Mesendoderm (in vitro differentiated cells): ENCODE results near the gene NUTM2E.
"Not testable (repeated sequence)": the region's sequence is repeated elsewhere in the genome, so short reads cannot be mapped to it uniquely, and the experiment has no call there.

ENCODE experiments used
- DNase-seq: peaks from one replicate; pipeline ENCODE4 v3.0.0; 2013
- H2AK5ac ChIP-seq: 2 replicates; pipeline ENCODE4 v1.6.1; 2013; ENCODE audit warnings: low read length, inconsistent platforms
- H2BK120ac ChIP-seq: 2 replicates; pipeline ENCODE4 v1.6.1; 2013; ENCODE audit warnings: low read depth, mild to moderate bottlenecking, low read length, moderate library complexity, mixed read lengths
- H2BK15ac ChIP-seq: replicated peaks from 2 replicates; pipeline ENCODE4 v1.6.1; 2013; ENCODE audit warnings: low read depth, mild to moderate bottlenecking, moderate library complexity
- H2BK5ac ChIP-seq: 2 replicates; pipeline ENCODE4 v1.6.1; 2013; ENCODE audit warnings: low read length, inconsistent platforms
- H3K18ac ChIP-seq: 2 replicates; pipeline ENCODE4 v1.6.1; 2013; ENCODE audit warnings: mild to moderate bottlenecking, low read length, mixed read lengths
- H3K23ac ChIP-seq: one replicate; pipeline ENCODE4 v1.6.1; 2013; ENCODE audit warnings: low read length
- H3K27ac ChIP-seq: 2 replicates; pipeline ENCODE4 v1.5.1; 2013; ENCODE audit warnings: low read depth, mild to moderate bottlenecking, inconsistent platforms, low read length, moderate library complexity
- H3K27me3 ChIP-seq: 2 replicates; pipeline ENCODE4 v1.6.1; 2013; ENCODE audit warnings: low read length, control low read depth, mild to moderate bottlenecking, inconsistent platforms; ENCODE audit not compliant: insufficient read depth, poor library complexity
- H3K36me3 ChIP-seq: 2 replicates; pipeline ENCODE4 v1.6.1; 2013; ENCODE audit warnings: low read length, inconsistent platforms; ENCODE audit not compliant: control insufficient read depth, insufficient read depth
- H3K4ac ChIP-seq: one replicate; pipeline ENCODE4 v1.6.1; 2013; ENCODE audit warnings: low read depth, mild to moderate bottlenecking, low read length, moderate library complexity
- H3K4me1 ChIP-seq: 2 replicates; pipeline ENCODE4 v1.6.1; 2013; ENCODE audit warnings: low read depth, low read length, inconsistent platforms; ENCODE audit not compliant: control insufficient read depth
- H3K4me2 ChIP-seq: 2 replicates; pipeline ENCODE4 v1.6.1; 2013; ENCODE audit warnings: low read length
- H3K4me3 ChIP-seq: 2 replicates; pipeline ENCODE4 v1.5.1; 2013; ENCODE audit warnings: mild to moderate bottlenecking, low read length
- H3K56ac ChIP-seq: one replicate; pipeline ENCODE4 v1.6.1; 2013; ENCODE audit warnings: low read length
- H3K79me1 ChIP-seq: 2 replicates; pipeline ENCODE4 v1.6.1; 2013; ENCODE audit warnings: low read length, inconsistent platforms
- H3K79me2 ChIP-seq: 2 replicates; pipeline ENCODE4 v1.6.1; 2013; ENCODE audit warnings: mild to moderate bottlenecking, low read length; ENCODE audit not compliant: control insufficient read depth, insufficient read depth
- H3K9ac ChIP-seq: 2 replicates; pipeline ENCODE4 v1.6.1; 2013; ENCODE audit warnings: low read length, inconsistent platforms
- H4K5ac ChIP-seq: one replicate; pipeline ENCODE4 v1.6.1; 2013; ENCODE audit warnings: low read length
- H4K8ac ChIP-seq: one replicate; pipeline ENCODE4 v1.6.1; 2013; ENCODE audit warnings: low read depth, mild to moderate bottlenecking, control low read depth, low read length, moderate library complexity
- WGBS: extraction: QIAGEN DNeasy Blood & Tissue Kit; methylation state at CpG from one replicate; pipeline ENCODE4 v1.1.7; 2013; ENCODE audit warnings: low lambda C conversion rate, missing lambda C conversion rate; ENCODE audit not compliant: insufficient coverage; ENCODE audit errors: extremely low coverage; 5-methylcytosine and 5-hydroxymethylcytosine counted together

Gene NUTM2E

DNA sequence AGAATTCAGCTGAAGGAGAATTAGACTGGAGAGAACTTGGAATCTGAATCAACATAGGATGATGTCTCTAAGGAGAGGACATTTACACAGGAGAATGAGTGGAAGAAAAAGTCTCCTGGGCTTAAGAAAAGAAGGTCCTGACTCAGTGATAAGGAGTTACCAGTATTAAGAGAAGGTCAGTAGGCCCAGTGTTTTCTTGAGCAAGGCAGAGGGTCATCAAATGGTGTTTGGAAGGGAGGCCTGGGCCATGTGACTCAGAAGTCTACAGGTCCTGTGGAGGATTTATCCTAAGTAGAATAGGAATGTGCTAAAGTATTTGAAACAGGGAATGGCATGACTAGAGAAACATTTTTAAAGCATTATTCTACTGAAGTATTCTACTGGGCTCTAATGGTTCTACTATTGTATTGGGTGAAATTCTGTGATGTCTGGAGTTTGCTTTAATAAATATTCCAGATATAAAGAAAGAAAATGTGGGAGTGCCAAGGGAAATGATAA lies 39.0 kb upstream of the NUTM2E start:
- H3K27me3 ChIP-seq, H3K56ac ChIP-seq, H3K23ac ChIP-seq, H2AK5ac ChIP-seq, DNase-seq, H3K9ac ChIP-seq, H3K4me3 ChIP-seq, H4K5ac ChIP-seq, H2BK120ac ChIP-seq, H4K8ac ChIP-seq, H3K27ac ChIP-seq, H3K79me2 ChIP-seq, H3K4ac ChIP-seq, H3K4me2 ChIP-seq, H3K18ac ChIP-seq, H3K79me1 ChIP-seq, H3K4me1 ChIP-seq, H2BK15ac ChIP-seq, H2BK5ac ChIP-seq, H3K36me3 ChIP-seq: not testable (repeated sequence)

DNA sequence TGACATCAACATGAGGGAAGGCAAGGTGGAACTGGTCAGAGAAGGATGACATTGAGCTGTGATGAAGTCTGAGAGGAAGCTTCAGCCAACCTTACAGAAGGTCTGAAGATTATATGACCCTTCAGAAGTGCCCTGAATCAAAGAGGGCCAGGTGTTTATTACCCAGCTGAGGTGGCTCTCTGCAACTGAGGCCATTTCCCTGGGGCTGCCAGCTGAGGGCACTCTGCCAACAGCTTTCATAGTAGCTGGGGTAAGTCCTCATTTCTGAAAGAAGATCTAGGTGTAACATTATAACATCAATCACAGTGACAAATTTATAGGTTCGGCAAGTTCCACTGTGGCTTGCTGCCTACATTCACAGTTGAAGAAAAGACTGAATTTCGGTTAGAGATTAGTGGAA lies 37.2 kb upstream of the NUTM2E start:
- not testable (repeated sequence) for H4K5ac ChIP-seq, H2BK5ac ChIP-seq, H3K79me1 ChIP-seq, H3K18ac ChIP-seq, H2AK5ac ChIP-seq, H3K23ac ChIP-seq, H3K79me2 ChIP-seq, H3K4me2 ChIP-seq, H3K27ac ChIP-seq, H2BK15ac ChIP-seq, H3K27me3 ChIP-seq, H3K9ac ChIP-seq, H4K8ac ChIP-seq, H2BK120ac ChIP-seq, H3K56ac ChIP-seq, DNase-seq, H3K4me1 ChIP-seq, H3K4ac ChIP-seq, H3K4me3 ChIP-seq, H3K36me3 ChIP-seq
- WGBS: no CpG with 5 or more reads among the region's 2 CpGs

DNA sequence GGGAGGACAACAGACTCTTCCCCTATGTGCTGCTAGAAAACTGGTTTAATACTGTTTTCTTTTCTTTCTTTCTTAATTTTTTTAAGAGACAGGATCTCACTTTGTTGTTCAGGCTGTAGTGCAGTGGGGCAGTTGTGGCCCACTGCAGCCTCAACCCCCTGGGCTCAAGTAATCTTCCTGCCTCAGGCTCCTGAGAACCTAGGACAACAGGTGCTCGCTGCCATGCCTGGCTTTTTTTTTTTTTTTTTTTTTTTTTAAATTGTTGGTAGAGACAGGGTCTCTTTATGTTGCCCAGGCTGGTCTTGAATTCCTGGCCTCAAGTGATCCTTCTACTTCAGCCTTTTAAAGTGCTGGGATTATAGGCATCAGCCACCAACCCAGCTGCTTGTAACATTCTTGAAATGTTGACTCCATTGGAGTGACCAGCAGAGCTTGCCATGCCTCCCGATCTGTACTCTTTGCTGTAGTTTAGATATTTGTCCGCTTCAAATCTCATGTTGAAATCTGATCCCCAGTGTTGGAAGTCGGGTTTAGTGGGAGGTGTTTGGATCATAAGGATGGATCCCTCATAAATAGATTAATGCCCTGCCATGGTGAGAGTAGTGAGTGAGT lies 34.5 kb upstream of the NUTM2E start:
- not testable (repeated sequence) for H3K4me1 ChIP-seq, H3K4me2 ChIP-seq, H3K36me3 ChIP-seq, H3K4me3 ChIP-seq, H2BK5ac ChIP-seq, H3K27ac ChIP-seq, H3K9ac ChIP-seq, H4K8ac ChIP-seq, H2BK120ac ChIP-seq, H3K23ac ChIP-seq, H2AK5ac ChIP-seq, H3K56ac ChIP-seq, DNase-seq, H3K27me3 ChIP-seq, H3K79me1 ChIP-seq, H3K4ac ChIP-seq, H2BK15ac ChIP-seq, H3K79me2 ChIP-seq, H3K18ac ChIP-seq, H4K5ac ChIP-seq
- WGBS: no CpG with 5 or more reads among the region's 4 CpGs

DNA sequence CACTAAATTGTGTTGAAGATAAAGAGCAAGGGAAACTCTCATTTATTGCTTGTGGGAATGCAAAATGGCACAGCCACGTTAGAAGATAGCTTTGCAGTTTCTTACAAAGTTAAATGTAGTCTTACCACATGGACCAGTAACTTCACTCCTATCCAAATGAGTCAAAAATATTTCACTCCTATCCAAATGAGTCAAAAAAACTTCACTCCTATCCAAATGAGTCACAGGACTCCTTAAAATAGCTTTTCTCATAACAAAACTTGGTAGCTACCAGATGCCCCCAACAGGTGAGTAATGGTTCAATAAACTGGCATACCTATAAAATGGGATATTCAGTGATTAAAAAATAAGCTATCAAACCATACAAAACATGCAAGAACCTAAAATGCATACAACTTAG lies 27.2 kb upstream of the NUTM2E start:
- not testable (repeated sequence) for H4K5ac ChIP-seq, H2BK120ac ChIP-seq, H3K79me1 ChIP-seq, H3K36me3 ChIP-seq, H3K4me3 ChIP-seq, H3K9ac ChIP-seq, H2BK5ac ChIP-seq, H3K27ac ChIP-seq, H3K23ac ChIP-seq, H2BK15ac ChIP-seq, H3K4me1 ChIP-seq, H3K4ac ChIP-seq, DNase-seq, H2AK5ac ChIP-seq, H3K18ac ChIP-seq, H4K8ac ChIP-seq, H3K79me2 ChIP-seq, H3K56ac ChIP-seq, H3K27me3 ChIP-seq, H3K4me2 ChIP-seq
- no CpG with 5 or more reads among the region's 1 CpG for WGBS

DNA sequence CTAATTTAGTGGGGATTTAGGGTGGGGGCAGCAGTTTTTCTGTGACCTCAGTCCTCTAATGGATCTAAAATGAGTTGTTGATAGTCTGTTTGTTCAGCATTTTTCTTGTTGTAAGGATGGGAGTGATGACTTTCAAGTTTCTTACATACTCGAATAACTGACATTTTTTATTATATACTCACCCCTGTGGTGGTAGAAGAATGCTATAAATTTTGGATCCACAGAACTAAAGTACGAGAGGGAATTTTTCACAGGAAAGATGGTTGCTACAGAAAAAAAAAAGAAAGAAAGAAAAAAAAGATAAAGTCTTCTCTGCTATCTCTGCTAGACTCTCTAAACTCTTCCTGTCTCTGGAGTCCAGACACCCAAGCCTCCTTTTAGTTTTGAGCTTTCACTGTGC lies 20.7 kb upstream of the NUTM2E start:
- H2AK5ac ChIP-seq, H4K5ac ChIP-seq, H3K4me1 ChIP-seq, H3K27ac ChIP-seq, H2BK5ac ChIP-seq, H3K56ac ChIP-seq, H3K9ac ChIP-seq, H3K79me2 ChIP-seq, H3K23ac ChIP-seq, H3K4ac ChIP-seq, H3K18ac ChIP-seq, H3K27me3 ChIP-seq, H3K4me2 ChIP-seq, H4K8ac ChIP-seq, H2BK120ac ChIP-seq, H3K36me3 ChIP-seq, DNase-seq, H3K79me1 ChIP-seq, H2BK15ac ChIP-seq, H3K4me3 ChIP-seq: not testable (repeated sequence)
- WGBS: no CpG with 5 or more reads among the region's 2 CpGs

DNA sequence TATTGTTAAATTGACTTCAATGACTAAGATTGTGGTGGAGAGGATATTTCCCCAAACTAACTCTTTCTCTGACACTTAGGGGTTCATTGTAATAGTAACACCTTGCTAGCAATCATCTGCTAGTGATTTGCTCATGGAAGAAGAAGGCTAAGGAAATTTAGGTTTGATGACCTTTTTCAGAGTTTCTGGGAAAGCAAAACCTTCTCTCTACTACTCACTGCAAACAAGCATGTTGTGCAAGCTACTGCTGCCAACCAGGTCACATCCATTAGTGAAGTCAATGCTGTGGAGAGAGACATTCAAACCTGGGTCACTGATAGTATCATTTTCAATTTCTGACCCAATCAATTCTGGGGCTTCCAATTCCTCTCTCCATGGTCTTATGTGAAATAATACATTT lies 14.6 kb upstream of the NUTM2E start:
- not testable (repeated sequence) for H3K23ac ChIP-seq, H4K8ac ChIP-seq, DNase-seq, H3K27ac ChIP-seq, H3K4me1 ChIP-seq, H2BK120ac ChIP-seq, H3K79me2 ChIP-seq, H2BK15ac ChIP-seq, H3K18ac ChIP-seq, H4K5ac ChIP-seq, H3K4me3 ChIP-seq, H3K56ac ChIP-seq, H3K27me3 ChIP-seq, H3K9ac ChIP-seq, H3K79me1 ChIP-seq, H2BK5ac ChIP-seq, H3K36me3 ChIP-seq, H2AK5ac ChIP-seq, H3K4me2 ChIP-seq, H3K4ac ChIP-seq
